CD4-positive, alpha-beta T cell treated with Interleukin-10 for 1 hour (primary cell): Measurements from ENCODE around the gene CLVS2.

Source experiments
- DNase-seq: peaks from one replicate; pipeline ENCODE4 v3.0.0-alpha.2; 2020

CLVS2 gene, protein sequence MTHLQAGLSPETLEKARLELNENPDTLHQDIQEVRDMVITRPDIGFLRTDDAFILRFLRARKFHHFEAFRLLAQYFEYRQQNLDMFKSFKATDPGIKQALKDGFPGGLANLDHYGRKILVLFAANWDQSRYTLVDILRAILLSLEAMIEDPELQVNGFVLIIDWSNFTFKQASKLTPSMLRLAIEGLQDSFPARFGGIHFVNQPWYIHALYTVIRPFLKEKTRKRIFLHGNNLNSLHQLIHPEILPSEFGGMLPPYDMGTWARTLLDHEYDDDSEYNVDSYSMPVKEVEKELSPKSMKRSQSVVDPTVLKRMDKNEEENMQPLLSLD

DNA sequence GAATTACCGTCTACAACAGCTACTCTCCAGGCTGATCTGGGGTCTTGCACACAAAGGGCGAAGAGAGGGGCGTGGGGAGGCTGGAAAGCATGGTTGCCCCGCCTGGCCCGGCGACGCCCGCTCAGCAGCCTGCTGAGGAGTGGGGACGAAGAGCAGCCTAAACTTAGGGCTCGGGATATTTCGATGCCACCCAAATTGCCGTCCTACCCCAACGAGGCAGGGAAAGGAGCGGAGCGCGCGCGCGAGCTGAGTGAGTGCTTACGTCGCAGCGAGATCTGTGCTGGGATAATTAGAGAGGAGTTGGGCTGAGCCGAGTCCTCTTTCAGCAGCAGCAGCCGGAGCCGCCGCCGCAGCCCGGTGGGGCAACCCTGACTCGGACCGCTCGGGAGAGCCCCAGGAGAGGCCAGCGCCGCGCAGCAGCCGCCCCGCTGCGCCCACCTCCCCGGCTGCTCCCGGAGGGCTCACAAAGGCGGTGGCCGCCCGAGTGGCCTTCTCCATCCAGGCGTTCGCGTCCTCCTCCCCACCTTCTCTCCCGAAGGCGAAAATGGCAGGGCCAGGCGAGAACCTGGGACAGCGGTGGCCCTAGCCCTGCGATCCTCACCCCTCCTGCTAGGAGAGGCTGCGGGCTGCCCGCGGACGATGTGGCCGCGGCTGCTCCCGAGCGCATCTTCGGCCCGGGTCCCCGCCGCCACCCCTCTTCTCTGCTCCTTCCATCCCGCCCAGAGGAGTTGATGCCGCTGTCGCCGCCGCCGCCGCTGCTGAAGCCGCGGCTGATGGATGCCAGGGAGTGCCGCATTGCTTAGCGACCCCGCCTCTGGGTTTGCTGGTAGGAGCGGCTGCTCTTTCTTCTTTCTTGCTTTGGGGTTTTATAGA lies at the start of gene CLVS2:
Gene CLVS2 (plus strand): TSS at position 315 of the 873 bp plus-strand sequence. CDS start 1,543 bp downstream, outside the sequence.
- no peak for DNase-seq

DNA sequence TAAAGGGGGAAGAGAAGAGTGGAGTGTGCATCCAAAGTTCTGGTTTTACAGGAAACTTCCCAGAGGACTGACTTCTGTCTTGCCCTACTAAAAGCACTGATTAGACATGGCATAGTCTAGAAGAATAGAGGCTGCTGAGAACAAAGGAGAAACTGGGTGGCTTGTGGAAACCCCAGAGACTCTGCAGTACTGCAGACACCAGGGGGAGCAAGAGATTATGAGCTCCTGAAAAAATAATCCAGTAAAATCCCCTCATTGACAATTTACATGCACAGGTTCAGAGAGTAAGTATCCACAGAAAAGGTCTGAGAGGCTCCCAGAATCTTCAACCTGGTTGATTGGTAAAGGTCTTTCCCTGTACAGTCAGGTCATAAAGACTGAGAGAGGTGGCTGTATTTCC lies 48.7 kb upstream of the CLVS2 start:
- DNase-seq = no peak

DNA sequence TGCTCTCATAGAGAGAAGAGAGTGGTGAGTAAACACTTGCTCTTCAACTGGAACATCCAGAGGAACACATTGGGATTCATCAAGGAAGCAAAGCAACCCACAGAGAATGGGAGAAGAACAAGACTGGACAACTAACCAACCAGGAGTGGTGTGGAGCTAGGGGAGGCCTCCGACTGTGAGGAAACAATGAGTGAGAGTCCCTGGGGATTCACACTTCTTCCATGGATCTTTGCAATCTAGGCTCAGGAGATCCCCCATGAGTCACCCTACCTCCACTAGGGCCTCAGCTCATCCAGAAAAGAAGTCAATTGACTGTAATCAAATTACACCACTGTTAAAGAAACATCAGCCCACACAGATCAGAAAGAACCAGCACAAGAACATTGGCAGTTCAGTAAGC lies 42.3 kb upstream of the CLVS2 start:
- DNase-seq = no peak

DNA sequence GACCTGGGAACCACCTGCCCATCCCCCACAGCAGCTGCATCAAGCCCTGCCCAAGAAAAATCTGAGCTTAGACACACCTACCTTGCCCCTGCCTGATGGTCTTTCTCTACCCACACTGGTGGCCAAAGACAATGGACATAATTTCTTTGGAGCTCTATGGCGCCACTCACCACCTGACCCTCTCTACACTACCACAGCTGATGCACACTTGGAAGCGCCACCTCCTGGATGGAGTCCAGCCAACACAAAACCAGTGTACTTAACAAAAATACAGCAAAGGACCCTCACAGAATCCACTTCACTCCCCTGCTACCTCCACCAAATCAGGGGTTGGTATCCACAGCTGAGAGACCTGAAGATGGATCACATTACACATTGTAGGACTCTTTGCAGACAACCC lies 39.7 kb upstream of the CLVS2 start:
- no peak for DNase-seq

DNA sequence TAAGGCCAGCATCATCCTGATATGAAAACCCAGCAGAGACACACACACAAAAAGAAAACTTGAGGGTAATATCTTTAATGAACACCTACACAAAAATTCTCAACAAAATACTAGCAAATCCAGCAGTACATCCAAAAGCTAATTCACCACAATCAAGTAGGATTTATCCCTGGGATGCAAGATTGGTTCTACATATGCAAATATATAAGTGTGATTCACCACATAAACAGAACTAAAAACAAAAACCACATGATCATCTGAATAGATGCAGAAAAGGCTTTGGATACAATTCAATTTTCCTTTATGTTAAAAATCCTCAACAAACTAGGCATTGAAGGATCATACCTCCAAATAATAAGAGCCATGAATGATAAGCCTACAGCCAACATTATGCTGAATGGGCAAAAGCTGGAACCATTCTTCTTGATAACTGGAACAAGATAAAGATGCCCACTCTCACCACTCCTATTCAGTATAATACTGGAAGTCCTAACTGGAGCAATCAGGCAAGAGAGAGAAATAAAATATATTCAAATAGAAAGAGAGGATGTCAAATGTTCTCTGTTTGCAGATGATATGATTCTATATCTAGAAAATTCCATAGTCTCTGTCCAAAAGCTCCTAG lies 33.9 kb upstream of the CLVS2 start:
- DNase-seq = no peak

DNA sequence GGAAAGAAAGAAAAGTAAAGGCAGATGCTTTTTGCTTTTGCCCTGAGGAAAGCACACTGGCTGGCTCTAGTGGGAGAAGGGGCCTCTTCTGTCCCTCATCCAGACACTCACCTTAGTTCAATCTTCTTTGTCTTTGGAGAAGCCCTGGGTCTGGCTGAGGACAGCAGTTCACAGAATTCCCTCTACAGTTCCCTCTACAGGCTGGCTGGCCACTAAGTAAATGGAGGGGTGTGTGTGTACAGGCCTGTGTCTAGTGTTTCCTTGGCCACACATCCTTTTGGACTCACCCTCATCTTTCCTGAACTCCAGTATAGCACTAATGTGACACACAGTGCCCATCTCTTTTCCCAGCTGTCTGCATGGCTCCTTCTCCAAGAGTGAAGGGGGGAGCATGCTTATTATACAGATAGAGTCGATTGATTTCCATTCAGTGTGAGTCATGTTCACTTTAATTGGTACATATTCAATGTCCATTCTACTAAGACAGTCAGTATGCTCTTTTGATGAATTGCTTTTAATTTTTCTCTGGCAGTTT lies 26.0 kb upstream of the CLVS2 start:
- no peak for DNase-seq

DNA sequence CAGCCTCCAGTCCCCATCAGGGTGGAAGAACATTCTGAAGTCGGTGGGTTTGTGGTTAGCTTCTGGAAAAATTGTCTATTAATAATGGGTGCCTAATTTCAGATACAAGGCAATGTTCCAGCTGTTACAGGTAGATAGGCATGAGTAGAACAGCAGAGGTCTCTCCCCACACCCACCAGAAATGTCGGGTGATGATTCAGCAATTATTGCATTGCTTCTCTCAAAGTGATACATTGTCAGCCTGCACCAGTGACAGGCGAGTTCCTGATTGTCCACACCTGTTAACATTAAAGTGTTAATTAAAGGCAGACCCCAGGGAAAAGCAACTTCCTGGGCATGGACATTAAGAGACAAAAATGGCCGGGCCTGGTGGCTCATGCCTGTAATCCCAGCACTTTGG lies 18.9 kb upstream of the CLVS2 start:
- no peak for DNase-seq

DNA sequence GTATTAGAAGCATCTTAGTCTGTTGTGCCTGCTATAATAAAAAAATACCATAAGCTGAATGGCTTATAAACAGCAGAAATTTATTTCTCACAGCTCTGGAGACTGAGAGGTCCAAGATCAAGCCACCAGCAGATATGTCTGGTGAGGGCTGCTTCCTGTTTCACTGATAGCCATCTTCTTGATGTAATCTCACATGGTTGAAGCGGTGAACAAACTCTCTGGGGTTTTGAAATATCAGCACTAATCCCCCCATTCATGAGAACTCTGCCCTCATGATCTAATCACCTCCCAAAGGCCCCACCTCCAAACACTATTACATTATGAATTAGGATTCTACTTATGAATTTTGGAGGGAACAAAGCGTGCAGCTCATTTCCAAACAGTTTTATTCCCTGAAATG lies 11.6 kb upstream of the CLVS2 start:
- DNase-seq = no peak

DNA sequence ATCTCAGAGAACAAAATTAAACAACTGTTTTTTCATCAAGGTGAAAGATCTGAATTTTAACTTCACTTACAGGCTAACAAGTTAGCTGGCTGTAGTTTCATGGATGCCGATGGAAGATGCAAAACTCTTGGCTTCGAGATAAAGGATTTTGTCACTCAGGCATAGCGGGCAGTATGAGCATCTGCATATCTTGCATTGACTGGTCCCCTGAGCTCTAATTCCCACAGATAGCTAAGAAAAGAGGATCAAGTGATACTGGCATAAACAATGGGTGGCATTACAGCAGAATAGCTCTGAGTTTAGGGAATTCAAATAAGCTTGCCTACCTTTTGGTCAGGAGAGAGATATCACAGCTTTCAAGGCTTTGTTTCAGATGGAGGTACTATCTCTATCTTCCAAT lies 1.8 kb upstream of the CLVS2 start:
- no peak for DNase-seq

DNA sequence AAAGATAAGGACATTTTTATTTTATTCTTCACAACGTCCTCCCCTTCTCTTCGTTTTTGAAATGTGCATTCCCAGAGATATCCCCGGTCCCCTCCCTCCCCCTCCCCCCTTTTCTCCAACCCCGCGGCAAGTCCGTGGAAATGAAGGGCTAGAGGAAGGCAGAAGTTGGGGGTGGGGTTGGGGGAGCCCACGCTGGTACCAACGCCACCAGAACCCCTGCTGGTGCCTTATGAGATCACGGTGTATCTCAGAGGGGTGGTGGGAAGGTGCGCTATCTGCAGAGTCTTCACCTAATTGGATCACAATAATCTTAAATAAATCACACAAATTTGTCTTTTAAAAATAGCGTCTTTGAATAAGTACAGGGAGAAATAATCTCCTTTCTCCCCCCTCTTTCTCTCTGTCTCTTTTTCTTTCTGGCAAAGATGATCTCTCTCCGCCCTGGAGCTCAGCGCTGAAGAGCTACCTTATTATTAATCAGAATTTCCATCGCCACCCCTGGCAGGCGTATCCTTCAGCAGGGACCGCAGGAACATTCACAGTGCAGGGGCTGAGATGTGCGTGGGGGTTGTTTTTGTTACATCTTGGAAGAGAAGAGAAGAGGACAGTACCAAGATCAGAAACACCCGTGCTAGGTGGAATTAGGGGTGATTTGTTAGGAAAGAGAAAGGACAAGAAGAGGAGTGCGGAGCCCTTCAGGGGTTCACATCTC lies 915 bp downstream of the CLVS2 start:
- DNase-seq = no peak

DNA sequence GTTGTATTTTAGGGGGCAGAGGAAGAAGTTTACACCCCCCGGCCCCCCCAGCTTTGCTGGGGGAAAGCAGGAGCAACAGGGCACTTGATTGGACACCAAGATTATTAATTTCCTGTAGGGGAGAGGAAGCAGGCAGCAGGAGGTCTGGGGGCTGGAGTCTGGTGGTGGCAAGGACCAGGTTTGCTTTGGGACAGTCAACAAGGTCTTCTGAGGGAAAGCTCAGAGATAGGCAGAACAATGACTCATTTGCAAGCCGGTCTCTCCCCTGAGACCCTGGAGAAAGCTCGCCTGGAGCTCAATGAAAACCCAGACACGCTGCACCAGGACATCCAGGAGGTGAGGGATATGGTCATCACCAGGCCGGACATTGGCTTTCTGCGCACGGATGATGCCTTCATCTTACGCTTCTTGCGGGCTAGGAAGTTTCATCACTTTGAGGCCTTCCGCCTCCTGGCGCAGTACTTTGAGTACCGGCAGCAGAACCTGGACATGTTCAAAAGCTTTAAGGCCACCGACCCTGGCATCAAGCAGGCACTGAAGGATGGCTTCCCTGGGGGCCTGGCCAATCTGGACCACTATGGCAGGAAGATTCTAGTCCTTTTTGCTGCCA lies 1.6 kb downstream of the CLVS2 start:
- no peak for DNase-seq

DNA sequence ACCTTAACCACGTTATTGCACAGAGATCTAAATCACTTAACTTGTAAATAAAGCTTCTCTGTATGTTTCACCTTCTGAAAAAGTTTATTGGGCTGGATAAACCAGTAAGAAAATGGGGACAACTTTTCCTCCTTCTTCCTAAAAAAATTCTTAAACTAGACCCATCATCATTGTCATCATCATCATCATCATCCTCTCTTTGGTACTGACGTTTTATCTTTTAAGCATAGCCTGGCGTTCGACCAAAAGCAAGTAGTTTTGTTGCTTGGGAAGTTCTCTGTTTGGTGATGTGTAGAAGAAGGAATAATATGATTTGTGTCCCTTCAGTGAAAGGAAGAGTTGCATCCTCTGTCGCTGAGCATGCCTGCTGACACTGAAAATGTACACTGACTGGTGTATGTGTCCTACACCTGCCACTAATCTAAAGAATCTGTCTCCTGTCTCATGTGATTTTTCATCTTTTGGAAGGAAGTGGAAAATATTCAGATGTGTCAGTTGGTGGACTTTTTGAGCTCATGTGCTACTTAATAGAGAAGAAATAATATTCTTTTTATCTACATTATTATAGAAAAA lies 2.5 kb downstream of the CLVS2 start:
- DNase-seq = no peak

DNA sequence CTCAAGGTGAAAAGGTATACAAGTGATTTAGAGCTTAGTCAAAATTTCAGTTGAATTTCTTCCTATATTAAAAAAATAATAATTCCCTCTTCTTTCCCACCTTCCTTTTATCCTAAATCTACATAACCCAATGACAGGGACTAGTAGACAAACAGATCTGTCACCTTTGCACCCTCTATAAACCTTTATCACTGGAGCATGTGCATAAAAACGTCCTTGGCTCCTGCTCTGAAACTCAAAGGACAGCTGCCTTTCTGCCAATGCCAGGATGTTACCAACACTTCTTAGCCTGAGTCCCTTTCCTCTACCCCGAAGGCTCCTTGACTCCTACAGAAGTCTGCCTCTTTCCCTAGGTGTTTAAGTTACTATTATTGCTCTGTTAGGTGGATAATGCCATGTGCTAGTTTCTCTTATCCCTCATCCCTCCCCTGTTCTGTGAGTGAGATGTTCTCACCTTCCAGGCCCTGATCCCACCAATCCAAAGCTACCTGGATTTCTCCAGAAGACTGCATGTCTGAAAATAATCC lies 4.3 kb downstream of the CLVS2 start:
- no peak for DNase-seq

DNA sequence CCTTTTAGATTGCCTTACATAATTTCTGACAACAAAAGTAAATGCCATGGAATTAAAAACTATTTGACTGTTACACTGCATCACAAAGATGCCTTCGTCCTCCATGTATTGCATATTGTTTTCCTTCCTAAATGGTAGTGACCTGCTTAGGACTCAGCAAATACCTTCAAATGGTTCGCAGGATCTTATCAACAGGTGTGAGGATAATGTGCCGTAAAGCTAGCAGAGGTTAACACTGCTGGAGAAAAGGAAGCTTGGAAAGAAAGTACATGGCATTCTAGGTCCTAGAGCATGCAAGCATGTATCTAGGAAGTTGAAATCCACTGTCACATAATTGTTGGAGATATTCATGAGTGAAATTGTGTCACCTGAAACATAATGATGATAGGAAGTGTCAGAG lies 5.5 kb downstream of the CLVS2 start:
- no peak for DNase-seq

DNA sequence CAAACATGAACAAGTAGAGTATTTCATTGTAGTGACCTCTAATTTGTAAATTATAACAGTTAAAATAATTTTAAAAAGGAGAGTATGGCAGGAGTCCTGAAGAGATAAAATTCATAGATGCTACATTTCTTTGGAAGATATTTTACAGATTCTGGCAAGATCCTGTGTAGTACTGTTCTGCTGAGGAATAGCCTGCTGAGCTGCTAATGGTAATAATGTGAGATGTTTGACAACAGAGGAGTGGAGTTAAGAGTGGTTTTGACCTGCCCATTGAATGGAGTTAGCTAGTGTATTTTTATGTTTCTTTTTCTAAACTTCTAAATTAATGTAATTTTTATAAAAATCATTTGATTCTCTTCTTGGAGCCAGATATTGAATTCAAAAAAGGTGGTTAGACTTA lies 11.8 kb downstream of the CLVS2 start:
- no peak for DNase-seq

DNA sequence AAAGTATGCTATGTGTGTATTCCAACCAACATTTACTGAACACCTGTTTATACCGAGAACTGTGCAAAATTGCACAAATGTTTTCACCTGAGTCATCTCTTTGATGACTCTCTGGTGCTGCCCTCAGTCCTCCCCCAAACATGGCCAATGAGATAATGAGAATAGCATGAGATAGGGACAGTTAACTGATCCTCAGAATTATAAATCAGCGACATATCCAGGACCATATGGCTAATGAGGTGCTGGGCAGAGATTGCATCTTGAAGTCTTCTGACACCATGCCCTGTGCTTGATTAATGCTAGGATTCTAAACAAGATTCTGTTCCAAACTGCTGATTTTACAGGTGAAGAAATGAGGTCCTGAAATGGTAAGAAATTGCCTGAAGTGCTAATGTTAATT lies 13.0 kb downstream of the CLVS2 start:
- DNase-seq = no peak

DNA sequence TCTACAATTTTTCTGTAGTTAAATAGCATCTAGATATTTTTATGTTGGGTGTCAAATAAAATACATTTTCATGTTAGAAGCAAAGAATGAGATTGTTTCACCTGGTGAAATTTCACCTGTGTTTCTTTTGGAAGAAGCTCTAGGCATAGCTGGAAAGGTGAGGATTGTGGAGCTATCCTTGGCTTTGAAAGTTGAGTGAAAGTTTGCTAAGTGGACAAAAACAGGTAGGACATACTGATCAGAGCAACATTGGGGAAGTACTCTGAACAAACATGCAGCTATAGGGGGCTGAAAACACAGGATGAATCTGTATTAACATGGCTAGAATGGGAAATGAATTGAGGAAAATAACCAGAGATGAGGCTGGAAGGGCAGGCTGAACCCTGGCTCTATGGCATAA lies 18.8 kb downstream of the CLVS2 start:
- DNase-seq = no peak

DNA sequence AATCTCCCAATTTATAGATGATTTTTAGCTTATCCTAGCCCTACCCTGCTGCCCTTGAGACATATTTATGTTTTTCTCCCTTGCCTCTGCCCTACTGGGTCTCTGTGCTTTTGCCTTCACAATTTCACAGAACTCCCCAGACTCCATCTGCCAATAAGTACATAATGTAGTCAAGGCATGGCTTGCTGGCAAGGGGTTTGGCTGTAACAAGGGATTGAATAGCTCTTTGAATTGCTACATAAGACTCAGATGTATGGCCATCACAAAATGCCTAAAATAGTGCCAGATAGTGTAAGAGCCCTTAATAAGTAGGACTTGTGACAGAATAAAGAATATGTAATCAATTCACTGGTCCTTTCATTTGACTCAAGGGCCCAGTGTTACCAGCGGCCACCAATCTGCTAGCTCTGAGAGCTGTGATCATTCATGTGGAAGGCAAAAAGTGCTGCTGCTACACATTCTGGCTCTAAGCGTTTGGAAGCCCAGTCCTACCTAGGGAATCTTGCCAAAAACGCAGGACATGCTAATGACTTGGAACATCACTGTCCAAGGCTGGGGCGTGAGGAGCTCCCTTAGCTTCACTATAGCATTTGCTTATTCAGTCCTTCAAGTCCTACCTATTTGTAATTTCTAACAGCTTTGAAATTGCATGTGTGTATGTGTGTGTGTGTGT lies 20.5 kb downstream of the CLVS2 start:
- DNase-seq = no peak

DNA sequence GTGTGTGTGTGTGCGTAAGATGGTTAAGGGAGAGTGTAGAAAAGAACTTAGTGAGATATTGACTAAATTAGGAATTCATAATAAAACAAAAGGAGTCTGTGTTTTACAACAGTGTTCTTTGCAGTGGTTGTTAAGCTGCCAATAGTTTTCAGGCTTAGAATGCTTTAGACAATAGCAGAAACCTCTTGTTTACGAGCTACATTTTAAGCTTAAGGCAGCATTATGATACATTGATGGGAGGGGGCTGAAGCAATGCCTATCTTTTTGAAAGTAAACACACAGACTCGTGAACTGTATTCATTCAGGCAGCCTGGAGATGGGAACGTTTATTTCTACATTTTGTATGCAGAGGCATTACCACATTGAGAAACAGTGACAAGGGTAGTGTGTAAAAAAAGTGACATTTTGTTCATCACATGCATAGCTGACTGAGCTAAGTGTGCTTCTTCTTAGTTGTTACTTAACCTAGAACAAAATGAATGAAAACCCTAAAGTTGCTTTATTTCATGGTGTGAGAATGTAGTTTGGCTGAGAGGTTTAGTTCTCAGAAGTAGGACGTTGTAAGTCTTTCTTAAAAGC lies 21.2 kb downstream of the CLVS2 start:
- DNase-seq = no peak

DNA sequence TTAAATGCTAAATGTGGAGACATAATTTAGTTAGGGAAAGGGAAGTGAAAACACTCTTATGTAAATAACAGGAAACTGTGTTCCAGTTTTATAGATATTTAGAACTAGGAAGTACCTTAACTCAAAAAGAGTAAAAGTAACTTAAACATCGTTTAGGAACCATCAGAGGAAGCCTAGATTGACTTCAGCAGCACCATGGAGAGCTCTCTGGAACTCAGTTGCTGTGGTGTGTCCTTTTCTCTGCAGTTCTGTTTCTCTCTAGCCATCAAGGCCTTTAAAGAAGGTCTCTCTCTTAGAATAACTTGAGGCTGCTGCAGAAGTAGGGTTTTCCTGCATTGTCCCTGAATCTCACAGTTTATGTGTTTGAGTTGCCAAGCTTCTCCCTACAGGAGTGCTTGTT lies 26.9 kb downstream of the CLVS2 start:
- no peak for DNase-seq

DNA sequence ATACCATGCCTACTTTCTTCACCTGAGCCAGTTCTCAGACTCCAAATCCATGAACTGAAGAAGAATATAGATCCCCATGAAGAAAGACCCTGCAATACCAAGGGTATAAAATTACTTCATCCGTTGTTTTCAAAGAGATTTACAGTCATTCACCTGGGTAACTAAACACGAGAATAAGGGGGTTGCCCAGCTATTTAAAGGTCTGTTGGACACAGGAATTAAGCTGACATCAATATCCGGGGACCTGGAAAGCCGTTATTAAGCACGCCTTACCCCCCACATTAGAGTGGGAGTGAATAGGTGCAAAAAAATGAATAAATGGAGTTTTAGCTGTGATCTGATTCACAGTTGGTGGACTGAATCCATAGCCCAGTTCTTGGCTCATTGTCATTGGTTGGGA lies 28.9 kb downstream of the CLVS2 start:
- no peak for DNase-seq
